Karpas-422 (cell line): ENCODE data around the gene FOXN4. TPM values are rescaled to one million over a fixed set of nuclear protein-coding genes. Genes with fewer than 3 reads are reported as not detected.

Experiments used
- DNase-seq: peaks from one replicate; pipeline ENCODE4 v3.0.0-alpha.2; 2015
- H2AFZ ChIP-seq: fragments of 200-600 bp; sonication (generic); 2 replicates; pipeline ENCODE4 v1.6.1; 2014; ENCODE audit warnings: antibody characterized with exemption, low read length, mixed read lengths
- H3K27ac ChIP-seq: fragments of 200-600 bp; sonication (generic); 2 replicates; pipeline ENCODE4 v1.5.1; 2014; ENCODE audit warnings: mild to moderate bottlenecking, low read length, moderate library complexity
- H3K27me3 ChIP-seq: fragments of 200-600 bp; sonication (generic); 2 replicates; pipeline ENCODE4 v1.6.1; 2014; ENCODE audit warnings: low read length, mixed read lengths
- H3K36me3 ChIP-seq: fragments of 200-600 bp; sonication (generic); 2 replicates; pipeline ENCODE4 v1.6.1; 2014; ENCODE audit warnings: low read length, mixed read lengths; ENCODE audit not compliant: insufficient read depth
- H3K4me1 ChIP-seq: fragments of 200-600 bp; sonication (generic); 2 replicates; pipeline ENCODE4 v1.6.1; 2014; ENCODE audit warnings: mild to moderate bottlenecking, low read length, mixed read lengths
- H3K4me2 ChIP-seq: fragments of 200-600 bp; sonication (generic); 2 replicates; pipeline ENCODE4 v1.6.1; 2014; ENCODE audit warnings: low read length, low read depth, mild to moderate bottlenecking; ENCODE audit not compliant: poor library complexity, severe bottlenecking
- H3K4me3 ChIP-seq: fragments of 200-600 bp; sonication (generic); 2 replicates; pipeline ENCODE4 v1.5.1; 2014; ENCODE audit warnings: mild to moderate bottlenecking, antibody characterized with exemption, low read length, mixed read lengths
- H3K79me2 ChIP-seq: fragments of 200-600 bp; sonication (generic); 2 replicates; pipeline ENCODE4 v1.6.1; 2014; ENCODE audit warnings: mild to moderate bottlenecking, low read length, mixed read lengths
- H3K9ac ChIP-seq: fragments of 200-600 bp; sonication (generic); 2 replicates; pipeline ENCODE4 v1.6.0; 2014; ENCODE audit warnings: low read length
- H3K9me2 ChIP-seq: fragments of 200-600 bp; sonication (generic), shearing (Covaris generic); replicated peaks from 2 replicates; pipeline ENCODE4 v1.6.0; 2014; ENCODE audit warnings: mild to moderate bottlenecking, low read length, moderate library complexity; ENCODE audit not compliant: insufficient read depth
- H3K9me3 ChIP-seq: fragments of 300-700, 200-600 bp; sonication (generic); 2 replicates; pipeline ENCODE4 v1.6.1; 2014; ENCODE audit warnings: low read length, mixed read lengths
- H4K20me1 ChIP-seq: fragments of 200-600 bp; sonication (generic); 2 replicates; pipeline ENCODE4 v1.6.1; 2014; ENCODE audit warnings: mild to moderate bottlenecking, antibody characterized with exemption, low read length, low read depth; ENCODE audit not compliant: insufficient read depth
- total RNA-seq: library from RNA; depleted of rRNA; stranded (reverse); fragments of >200 nt; shearing (Covaris generic); gene quantifications from 2 replicates; pipeline ENCODE4 v1.2.3, GENCODE V29; 2014; ENCODE audit warnings: low replicate concordance

The FOXN4 gene
- total RNA-seq, 1 experiment from 2014 or later: not detected

- DNase-seq: no peak
- Histone ChIP-seq H3K9me3 (no peaks in the 10 kb centered on the region), H3K36me3 (no peaks in the 10 kb centered on the region)
These were observed 68.7 kb downstream of the FOXN4 start for GRCh38 chr12:109240365-109240764.

DNA sequence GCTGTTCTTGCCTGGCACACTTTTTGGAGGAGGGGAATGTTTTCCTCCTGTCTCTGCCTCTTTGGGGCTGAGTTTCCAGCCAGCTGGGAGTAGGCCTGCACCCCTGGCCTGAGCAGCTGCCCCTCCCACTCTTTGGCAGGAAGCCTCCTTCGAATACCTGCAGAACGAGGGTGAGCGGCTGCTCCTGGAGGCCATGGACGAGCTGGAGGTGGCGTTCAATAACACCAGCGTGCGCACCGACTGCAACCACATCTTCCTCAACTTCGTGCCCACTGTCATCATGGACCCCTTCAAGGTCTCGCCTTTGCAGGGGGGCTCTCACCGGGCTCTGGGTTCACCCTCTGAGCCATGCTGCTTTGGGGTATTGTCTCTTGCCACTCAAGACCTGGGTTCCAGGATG, 69.4 kb downstream of the FOXN4 start:
- no peak overlapping the region for H3K4me3 ChIP-seq
- no peaks in the 10 kb centered on the region for H3K36me3 ChIP-seq
- no peaks in the 10 kb centered on the region for H3K9me3 ChIP-seq
- H3K79me2 ChIP-seq: no peaks in the 10 kb centered on the region
- H4K20me1 ChIP-seq: no peaks in the 10 kb centered on the region
- H3K4me1 ChIP-seq: no peaks in the 10 kb centered on the region
- DNase-seq: no peak
- no peak overlapping the region for H3K4me2 ChIP-seq
- no peaks in the 10 kb centered on the region for H3K27me3 ChIP-seq
- no peak overlapping the region for H3K27ac ChIP-seq
- no peak overlapping the region for H2AFZ ChIP-seq
- no peak overlapping the region for H3K9ac ChIP-seq
- H3K9me2 ChIP-seq: no peaks in the 10 kb centered on the region

More at GRCh38 chr12:109240365-109240764, 68.7 kb downstream of the FOXN4 start:
- Histone ChIP-seq H3K9me2 (no peaks in the 10 kb centered on the region), H3K9ac (no peak overlapping the region), H3K4me2 (no peak overlapping the region), H3K4me3 (no peak overlapping the region), H3K27me3 (no peaks in the 10 kb centered on the region), H4K20me1 (no peaks in the 10 kb centered on the region), H3K27ac (no peak overlapping the region), H3K79me2 (no peaks in the 10 kb centered on the region), H3K4me1 (no peaks in the 10 kb centered on the region), H2AFZ (no peak overlapping the region)

- no peak for DNase-seq
- Histone ChIP-seq H3K9me3 (no peaks in the 10 kb centered on the region), H3K4me3 (no peak overlapping the region), H3K9ac (no peak overlapping the region), H3K27me3 (no peaks in the 10 kb centered on the region), H3K27ac (no peak overlapping the region), H3K4me1 (no peaks in the 10 kb centered on the region), H2AFZ (no peak overlapping the region), H4K20me1 (no peaks in the 10 kb centered on the region), H3K79me2 (no peaks in the 10 kb centered on the region), H3K9me2 (no peaks in the 10 kb centered on the region), H3K36me3 (no peaks in the 10 kb centered on the region), H3K4me2 (no peak overlapping the region)
These were observed 69.9 kb downstream of the FOXN4 start for GRCh38 chr12:109239179-109239578.

DNA sequence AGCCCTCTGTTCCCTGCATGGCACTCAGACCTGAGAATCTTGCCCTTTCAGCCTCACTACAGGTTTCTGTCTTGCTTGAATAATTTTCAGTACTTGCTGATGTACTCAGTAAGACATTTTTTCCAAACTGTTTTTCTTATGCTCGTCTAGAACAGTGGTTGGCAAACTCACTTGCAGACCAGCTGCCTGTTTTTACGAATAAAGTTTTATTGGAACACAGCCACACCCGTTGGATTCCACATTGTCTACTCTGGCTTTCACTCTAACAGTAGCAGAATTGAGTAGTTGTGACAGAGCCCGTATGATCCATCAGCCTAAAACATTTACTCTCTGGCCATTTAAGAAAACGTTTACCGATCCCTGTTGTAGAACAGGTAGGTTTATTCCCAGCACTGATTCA, 72.8 kb downstream of the FOXN4 start:
- DNase-seq: no peak
- Histone ChIP-seq H3K27ac (no peak overlapping the region), H3K9ac (no peak overlapping the region), H3K9me2 (no peaks in the 10 kb centered on the region), H4K20me1 (no peaks in the 10 kb centered on the region), H3K4me2 (no peak overlapping the region), H3K79me2 (no peaks in the 10 kb centered on the region), H3K36me3 (no peaks in the 10 kb centered on the region), H2AFZ (no peak overlapping the region), H3K27me3 (no peaks in the 10 kb centered on the region), H3K9me3 (no peaks in the 10 kb centered on the region), H3K4me3 (no peak overlapping the region), H3K4me1 (no peaks in the 10 kb centered on the region)

- Histone ChIP-seq H3K4me1 (no peaks in the 10 kb centered on the region), H3K9ac (no peak overlapping the region), H3K36me3 (no peaks in the 10 kb centered on the region), H3K27me3 (no peaks in the 10 kb centered on the region), H2AFZ (no peak overlapping the region), H3K4me2 (no peak overlapping the region), H3K9me2 (no peaks in the 10 kb centered on the region), H4K20me1 (no peaks in the 10 kb centered on the region), H3K79me2 (no peaks in the 10 kb centered on the region), H3K27ac (no peak overlapping the region), H3K4me3 (no peak overlapping the region), H3K9me3 (no peaks in the 10 kb centered on the region)
- DNase-seq: no peak
These were observed 75.1 kb downstream of the FOXN4 start for GRCh38 chr12:109234012-109234411.

DNA sequence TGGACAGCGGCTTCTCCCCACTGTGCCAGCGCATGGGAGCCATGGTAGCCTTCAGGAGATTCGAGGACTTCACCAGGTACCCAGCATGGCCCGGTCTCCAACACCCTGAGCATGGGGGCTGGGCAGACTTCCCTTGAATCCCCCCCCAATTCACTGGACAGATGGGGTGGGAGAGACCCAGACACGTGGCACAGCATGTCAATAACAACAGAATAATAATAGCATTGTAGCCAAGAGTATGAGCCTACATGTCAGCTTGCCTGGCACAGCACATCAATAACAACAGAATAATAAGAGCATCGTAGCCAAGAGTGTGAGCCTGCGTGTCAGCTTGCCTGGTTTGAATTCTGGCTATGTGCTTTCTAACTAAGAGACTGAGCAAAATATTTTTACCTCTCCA, 76.4 kb downstream of the FOXN4 start:
- Histone ChIP-seq H3K9me3 (no peaks in the 10 kb centered on the region), H4K20me1 (no peaks in the 10 kb centered on the region), H3K4me1 (no peaks in the 10 kb centered on the region), H3K79me2 (no peaks in the 10 kb centered on the region), H3K9me2 (no peaks in the 10 kb centered on the region), H3K9ac (no peak overlapping the region), H3K27ac (no peak overlapping the region), H3K4me2 (no peak overlapping the region), H3K4me3 (no peak overlapping the region), H3K36me3 (no peaks in the 10 kb centered on the region), H2AFZ (no peak overlapping the region), H3K27me3 (no peaks in the 10 kb centered on the region)
- DNase-seq: no peak

DNA sequence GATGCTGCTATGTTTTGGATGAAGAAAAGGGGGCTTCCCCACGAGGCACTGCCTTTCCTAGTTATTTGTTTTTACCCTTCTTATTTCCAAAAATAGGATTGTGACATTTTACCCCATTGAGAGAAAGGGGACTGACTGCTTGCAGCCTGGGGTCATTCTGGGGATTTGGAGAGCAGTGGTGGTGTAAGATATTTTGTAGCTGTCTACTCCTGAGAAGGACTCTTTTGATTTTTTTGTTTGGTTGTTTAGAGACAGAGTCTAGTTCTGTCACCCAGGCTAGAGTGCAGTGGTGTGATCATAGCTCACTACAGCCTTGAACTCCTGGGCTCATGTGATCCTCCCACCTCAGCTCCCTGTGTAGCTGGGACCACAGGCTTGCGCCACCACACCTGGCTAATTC, 78.9 kb downstream of the FOXN4 start:
- Histone ChIP-seq H4K20me1 (no peaks in the 10 kb centered on the region), H3K9me2 (no peaks in the 10 kb centered on the region), H3K9me3 (no peaks in the 10 kb centered on the region), H3K36me3 (no peaks in the 10 kb centered on the region), H3K9ac (no peak overlapping the region), H3K4me1 (no peaks in the 10 kb centered on the region), H3K4me2 (no peak overlapping the region), H3K4me3 (no peak overlapping the region), H3K27ac (no peak overlapping the region), H2AFZ (no peak overlapping the region), H3K79me2 (no peaks in the 10 kb centered on the region), H3K27me3 (no peaks in the 10 kb centered on the region)
- DNase-seq: no peak

- H3K79me2 ChIP-seq: no peaks in the 10 kb centered on the region
These were observed 80.4 kb downstream of the FOXN4 start for GRCh38 chr12:109228664-109229063.

More at GRCh38 chr12:109228664-109229063, 80.4 kb downstream of the FOXN4 start:
- Histone ChIP-seq H3K9ac (no peak overlapping the region), H3K9me2 (no peaks in the 10 kb centered on the region), H3K4me1 (no peaks in the 10 kb centered on the region), H3K4me2 (no peak overlapping the region), H3K27me3 (no peaks in the 10 kb centered on the region), H2AFZ (no peak overlapping the region), H4K20me1 (no peaks in the 10 kb centered on the region), H3K36me3 (no peaks in the 10 kb centered on the region), H3K9me3 (no peaks in the 10 kb centered on the region), H3K4me3 (no peak overlapping the region), H3K27ac (no peak overlapping the region)
- no peak for DNase-seq
